Inflammatory macrophage treated with lipopolysaccharide for 4 hours (primary cell): ENCODE data around the gene PRM1.
"Not testable (repeated sequence)": the region's sequence is repeated elsewhere in the genome, so short reads cannot be mapped to it uniquely, and the experiment has no call there.

Experiments used
- DNase-seq: peaks from one replicate; pipeline ENCODE4 v3.0.0-alpha.2; 2020

PRM1 gene

DNA sequence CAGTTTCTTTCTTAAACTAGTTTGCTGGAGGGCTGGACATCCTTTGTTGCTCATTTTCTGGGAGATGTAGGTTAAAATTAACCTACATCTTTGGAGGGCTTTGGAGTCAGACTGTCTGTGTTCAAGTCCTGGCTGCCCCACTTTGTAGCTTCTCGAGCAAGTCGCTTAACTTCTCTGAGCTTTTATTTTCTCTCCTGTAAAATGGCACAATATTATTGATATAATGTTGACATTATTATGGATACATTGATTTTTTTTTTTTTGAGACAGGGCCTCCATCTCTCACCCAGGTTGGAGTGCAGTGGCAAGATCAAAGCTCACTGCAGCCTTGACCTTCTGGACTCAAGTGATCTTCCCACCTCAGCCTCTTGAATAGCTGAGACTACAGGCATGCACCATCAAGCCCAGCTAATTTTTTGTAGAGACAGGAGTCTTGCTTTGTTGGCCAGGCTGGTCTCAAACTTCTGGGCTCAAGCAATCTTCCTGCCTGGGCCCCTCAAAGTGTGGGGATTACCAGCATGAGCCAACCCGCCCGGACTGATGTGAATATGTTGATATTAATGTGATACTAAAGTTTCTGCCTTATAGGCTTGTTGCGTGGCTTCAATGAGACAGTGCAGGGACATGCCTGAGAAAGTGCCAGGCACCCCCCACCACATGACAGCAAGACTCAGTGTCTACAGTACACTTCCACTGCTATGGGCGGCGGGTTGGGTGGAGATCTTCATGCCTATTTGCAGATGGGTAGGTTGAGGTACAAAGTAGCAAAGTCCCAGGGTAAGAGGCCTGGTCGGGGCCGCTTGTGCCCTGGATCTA is 32.6 kb upstream of the PRM1 start:
- no peak for DNase-seq

DNA sequence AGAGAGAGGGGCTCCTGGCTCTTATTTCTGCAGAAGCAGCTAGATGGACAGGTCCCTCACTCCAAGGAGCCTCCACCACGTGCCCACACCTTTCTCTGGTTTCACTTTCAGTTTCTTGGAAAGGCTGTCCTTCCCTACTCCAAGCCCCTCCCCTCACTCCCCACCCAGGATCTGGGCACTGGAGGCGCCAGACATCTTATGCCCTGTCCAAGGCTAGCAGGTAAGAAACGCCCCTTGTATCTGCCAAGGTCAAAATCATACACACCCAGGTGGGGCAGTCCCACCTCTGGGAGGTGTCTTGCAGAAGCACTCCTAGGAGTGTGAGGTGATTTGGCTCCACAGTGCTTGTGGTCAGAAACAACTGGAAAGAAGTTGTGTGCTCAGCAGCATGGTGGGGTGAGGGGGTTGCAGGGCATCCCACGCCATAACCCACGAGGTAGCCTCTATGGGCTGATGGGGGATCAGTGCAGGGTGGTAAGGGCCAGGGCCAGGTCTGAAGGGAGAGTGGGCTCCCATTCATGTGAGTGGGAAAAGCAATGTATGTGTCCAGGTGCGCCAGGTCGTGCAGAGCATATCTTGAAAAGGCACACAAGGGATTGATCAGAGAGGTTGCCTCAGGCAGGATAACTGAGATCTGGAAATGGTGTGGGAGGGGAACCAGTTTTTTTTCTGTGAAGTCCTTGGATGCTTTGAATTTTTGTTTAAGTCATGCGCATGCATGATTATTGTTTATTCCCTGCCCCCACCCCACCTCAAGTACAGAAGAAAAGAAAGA is 31.8 kb upstream of the PRM1 start:
- peak; percentile 63 for DNase-seq

DNA sequence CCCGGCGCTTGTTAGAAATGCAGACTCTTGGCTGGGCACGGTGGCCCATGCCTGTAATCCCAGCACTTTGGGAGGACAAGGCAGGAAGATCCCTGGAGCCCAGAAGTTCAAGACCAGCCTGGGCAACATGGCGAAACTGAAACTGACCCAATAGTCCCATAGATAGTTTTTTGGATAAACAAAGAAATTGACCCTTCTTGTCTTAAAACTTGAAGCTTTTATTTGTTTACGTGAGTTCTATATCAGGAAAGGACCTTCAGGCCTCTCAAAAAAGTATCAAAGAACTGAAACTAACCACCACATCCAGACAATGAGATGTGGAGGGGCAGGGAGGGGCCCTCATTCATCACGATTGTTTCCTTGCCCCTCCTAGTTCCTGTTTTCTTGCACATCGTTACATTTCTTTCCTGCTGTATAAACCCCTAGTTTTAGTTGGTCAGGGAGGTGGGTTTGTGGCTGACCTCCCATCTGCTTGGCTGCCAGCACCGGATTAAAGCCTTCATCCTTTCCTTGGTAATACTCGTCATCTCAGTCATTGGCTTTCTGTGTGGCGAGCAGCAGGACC is 29.9 kb upstream of the PRM1 start:
- peak; percentile 87 for DNase-seq

DNA sequence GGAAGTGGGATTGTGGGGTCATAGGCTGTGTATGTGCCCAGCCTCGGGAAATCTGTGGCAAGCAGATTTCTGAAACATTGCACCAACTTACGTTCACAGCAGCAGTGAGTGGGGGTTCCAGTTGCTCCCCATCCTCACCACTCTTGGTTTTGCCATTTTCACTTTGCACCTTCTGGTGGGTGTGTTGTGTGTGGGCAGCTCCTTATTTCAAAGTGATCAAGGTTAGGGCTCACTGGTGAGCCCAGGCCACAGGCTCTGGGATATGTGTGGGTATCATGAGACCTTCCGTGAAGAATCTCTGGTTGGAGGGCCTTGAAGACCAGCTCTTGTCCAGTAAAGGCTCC is 29.5 kb upstream of the PRM1 start:
- DNase-seq = no peak

DNA sequence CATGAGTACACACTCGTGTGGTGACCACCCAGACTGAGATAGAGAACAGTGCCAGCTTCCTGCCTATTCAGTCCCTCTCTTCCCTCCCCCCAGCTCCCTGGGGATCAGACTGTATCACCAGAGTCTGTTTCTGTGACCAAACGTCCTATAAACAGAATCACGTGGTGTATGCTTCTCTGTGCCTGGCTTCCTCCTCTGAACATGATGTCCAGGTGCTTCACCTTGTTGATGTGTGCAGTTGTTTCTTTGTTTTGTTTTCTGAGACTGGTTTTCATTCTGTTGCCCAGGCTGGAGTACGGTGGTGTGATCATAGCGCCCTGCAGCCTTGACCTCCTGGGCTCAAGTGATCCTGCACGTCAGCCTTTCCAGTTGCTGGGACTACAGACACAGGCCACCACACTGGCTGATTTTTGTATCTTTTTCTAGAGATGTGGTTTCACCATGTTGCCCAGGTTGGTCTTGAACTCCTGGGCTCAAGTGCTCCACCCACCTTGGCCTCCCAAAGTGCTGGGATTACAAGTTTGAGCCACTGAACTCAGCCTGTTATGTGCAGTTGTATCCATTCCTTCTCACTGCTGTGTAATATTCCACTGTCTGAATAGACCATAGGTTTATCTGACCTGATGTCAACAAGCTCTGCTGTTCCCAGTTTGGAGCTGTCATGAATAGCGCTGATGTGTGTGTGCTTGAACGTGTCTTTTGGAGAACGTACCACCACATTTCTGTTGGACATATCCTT is 28.9 kb upstream of the PRM1 start:
- no peak for DNase-seq

DNA sequence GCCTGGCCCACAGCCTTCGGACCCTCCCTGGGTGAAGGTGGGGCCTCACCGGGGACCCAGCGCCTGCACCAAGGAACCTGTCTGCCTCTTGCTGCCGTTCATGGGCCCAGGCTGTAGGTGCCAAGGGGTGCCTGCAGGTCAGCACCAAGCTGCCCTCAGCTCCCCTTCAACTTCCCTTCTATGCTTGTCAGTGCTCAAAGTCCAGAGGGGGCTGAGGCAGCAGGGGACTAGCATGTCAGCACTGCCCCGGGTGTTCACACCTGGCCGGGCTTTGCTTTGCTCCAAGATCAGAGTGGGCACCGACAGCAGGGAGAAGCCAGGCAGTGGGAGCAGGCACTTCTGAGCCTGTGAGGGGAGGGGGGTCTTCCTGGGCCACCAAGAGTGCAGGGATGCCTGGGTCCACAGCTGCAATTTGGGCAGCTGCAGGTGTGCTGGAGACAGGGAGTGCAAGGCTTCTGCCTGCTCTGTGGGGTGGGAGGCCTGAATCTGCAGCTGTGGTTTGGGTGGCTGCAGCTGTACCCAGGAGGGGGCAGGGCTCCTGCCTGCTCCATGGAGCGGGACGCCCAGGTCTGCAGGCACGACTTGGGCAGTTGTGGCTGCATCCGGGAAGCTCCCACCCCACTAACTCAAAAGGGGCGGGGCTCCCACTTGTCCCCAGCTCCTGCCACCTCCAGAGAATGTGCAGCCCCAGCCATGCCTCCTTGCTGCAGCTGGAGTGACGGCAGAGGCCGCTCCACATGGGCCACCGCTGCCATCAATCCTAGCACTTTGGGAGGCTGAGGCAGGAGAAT is 27.6 kb upstream of the PRM1 start:
- no peak for DNase-seq

DNA sequence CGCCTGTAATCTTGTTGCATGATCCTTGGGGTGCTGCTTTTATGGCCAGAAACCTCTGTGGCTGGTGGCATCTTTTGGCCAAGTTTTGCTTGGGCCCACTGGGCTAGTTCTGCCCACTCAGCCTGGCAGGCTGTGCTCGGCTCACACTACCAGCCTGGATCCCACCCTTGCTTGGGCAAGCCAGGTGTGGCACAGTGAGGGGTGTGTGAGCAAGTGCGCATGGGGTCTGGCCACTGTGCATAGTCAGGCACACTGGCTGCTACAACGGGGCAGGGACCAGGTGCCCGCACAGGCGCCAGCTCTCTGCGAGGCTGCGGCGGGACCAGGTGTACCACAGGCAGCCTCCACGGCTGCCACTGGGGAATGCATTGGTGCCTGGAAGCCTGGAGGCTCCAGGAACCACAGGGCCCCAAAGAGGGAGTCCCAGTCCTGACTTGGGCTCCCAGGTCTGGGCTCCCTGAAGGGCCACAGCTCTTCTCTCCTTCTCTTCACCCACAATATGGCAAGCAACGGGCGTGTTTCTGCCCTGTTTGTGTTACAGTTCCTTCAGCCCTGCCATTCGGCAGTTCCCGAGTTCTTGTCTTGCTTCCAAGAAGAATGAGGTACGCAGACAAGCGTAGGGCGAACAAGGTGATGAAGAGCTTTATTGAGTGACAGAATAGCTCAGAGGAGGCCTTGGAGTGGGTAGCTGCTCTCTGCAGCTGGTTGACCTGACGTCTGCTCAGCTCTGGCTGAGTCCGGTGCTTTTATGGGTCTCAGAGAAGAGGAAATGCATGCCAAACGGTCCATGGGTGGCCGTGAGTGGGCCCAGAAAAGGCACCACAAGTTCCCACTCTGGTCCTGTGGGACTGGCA is 26.7 kb upstream of the PRM1 start:
- no peak for DNase-seq

DNA sequence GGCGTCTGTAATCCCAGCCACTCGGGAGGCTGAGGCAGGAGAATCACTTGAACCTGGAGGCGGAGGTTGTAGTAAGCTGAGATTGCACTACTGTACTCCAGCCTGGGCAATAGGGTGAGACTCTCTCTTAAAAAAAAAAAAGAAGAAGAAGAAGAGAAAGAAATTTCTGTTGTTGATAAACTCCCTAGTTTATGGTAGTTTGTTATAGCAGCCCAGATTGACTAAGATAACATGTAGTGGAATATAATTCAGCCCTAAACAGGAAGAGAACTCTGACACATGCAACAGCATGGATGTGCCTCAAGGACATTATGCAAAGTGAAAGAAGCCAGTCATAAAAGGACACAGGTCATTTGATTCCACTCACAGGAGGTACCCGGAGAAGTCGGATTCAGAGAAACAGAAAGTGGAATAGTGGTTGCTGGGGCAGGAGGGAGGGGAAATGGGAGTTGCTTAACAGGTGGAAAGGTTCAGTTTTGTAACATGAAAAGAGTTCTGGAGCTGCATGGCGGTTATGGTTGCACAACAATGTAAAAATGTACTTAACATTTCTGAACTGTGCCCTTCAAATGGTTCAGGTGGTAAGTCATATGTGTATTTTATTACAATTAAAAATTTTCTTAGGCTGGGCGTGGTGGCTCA is 26.0 kb upstream of the PRM1 start:
- DNase-seq = peak; percentile 95

DNA sequence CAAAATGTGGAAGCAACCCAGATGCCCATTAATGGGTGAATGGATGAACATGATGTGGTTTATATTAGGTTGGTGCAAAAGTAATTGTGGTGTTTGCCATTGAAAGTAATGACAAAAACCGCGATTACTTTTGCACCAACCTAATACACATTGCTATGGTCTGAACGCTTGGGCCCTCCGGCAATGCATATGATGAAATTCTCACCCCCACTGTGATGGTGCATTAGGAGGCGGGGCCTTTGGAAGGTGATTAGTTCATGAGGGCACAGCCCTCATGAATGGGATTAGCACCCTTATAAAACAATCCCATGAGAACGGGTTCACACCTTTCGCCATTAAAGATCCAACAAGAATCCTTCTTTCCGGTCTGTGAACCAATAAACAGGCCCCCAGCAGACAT is 25.3 kb upstream of the PRM1 start:
- DNase-seq = no peak

DNA sequence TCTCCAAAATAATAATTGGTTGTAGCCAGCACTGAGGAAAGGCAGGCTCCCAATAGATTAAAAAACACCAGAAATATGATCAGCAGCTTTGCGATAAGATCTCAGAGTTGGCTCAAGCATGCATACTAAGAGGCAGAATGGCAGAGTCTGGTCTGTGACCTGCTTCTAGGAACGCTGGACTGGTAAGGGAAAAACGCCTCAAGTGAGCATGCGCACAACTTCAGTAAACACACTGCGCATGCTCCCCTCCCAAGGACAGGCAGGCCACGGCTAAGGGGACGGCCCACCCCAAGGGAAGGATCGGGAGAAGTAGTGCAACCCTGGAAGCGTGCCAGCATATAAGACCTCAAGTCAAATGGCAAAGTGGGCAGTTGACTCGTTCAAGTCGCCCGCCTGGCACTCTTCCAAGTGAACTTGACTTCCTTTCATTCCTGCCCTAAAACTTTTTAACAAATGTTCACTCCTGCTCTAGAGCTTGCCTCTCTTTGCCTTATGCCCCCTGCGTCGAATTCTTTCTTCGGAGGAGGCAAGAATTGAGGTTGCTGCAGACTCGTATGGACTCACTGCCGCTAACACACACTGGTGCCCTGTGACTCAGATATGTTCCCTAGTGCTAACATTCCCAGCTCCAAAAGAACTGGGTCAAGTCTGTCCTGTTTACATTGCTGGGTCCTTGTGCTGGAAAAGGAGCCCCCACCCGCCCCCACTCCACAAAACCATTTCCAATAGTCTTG is 22.4 kb upstream of the PRM1 start:
- no peak for DNase-seq

DNA sequence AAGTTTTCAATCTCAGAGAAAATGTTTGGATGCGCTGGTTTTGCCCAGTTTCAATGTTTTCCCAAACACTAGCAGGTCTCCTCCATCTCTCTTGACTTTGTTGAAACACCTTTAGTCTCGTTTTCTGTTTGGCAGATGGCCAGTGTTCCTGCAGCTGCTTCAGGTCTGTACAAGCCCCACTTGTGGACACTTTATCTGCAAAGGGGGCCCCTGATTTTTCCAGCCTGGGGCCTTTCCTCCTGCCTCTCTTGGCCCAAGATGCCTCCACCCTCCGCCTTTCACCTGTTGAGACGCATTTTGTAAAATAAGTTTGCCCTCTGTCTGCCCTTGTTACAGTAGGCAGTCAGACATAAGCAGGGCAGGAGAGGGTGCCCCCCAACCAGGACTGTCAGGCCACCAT is 21.8 kb upstream of the PRM1 start:
- DNase-seq = no peak

DNA sequence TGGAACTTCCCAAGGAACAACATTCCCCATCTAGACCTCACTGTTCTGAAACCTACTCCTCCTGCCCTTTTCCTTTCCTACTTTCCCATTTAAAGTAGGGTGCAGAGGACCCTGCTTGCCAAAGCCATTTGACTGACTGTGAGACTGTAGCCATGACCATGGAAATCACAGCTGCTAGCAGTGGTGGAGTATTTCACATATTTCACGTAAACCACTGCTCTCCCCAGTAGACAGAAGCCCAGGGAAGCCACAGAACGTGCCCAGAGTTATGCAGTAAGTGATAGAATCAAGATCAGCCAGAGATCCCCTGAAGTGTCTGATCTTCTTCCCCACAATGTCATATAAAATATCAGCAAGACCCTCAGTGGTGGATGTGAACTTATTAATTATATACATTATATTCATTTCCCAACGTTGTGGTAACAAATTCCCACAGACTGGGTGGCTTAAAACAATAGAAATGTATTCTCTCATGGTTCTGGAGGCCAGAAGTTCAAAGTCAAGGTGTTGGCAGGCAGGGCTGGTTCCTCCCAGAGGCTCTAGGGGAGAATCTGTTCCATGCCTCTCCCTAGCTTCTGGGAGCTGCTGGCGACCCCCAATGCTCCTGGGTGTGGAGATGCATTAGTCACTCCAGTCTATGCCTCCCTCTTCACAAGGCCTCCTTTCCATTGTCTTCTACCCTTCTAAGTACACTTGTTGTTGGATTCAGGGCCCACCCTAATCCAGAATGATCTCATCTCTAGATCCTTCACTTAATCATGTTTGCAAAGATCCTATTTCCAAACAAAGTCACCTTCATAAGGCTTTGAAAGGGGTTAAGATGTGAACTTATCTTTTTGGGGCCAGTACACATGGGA is 20.7 kb upstream of the PRM1 start:
- no peak for DNase-seq

DNA sequence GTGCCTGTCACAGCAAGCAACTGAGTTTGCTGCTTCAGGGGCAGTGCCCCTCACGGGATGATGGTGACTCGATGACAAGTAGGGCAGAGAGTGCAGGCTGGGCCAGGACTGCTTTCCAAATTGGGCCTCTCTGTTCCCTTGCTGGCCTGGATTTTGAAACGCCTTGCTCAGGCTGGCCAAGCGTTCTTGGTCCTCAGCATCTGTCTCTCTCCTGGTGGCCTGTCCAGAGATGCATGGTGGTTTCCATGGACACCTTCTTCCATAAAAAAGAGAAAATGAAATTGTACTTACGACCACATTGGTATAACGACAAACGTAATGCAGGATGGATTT is 19.4 kb upstream of the PRM1 start:
- no peak for DNase-seq

DNA sequence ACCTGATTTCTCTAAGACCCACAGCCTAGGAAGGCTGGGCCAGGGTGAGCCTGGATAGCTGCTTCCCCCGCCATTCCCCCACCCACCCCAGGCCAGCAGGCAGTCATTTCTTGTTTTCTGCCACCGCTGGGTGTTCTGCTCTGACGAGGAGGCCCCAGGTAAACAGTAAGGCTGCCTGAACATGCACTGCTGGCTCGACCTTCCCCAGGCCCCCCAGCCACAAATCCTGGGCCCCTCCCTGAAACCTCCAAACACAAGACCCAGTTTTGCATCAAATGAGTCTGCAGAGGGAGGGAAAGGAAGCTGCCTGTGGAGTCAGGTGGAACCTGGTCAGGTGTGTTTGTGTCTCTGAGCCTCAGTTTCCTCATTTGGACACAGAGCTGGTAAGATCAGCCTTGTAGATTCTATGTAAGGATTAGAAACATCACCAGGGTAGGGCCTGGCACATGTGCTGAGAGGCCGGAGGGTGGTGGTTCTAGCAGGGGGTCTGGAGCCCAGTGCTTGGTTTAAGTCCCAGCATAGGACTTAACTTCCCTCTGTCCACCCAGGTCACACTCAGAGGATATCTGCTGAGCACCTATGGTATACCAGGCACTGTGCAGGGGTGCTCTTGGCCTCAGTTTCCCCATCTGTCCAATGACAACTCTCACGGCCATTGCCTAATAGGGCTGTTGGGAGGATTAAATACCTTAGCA is 18.9 kb upstream of the PRM1 start:
- DNase-seq = no peak

DNA sequence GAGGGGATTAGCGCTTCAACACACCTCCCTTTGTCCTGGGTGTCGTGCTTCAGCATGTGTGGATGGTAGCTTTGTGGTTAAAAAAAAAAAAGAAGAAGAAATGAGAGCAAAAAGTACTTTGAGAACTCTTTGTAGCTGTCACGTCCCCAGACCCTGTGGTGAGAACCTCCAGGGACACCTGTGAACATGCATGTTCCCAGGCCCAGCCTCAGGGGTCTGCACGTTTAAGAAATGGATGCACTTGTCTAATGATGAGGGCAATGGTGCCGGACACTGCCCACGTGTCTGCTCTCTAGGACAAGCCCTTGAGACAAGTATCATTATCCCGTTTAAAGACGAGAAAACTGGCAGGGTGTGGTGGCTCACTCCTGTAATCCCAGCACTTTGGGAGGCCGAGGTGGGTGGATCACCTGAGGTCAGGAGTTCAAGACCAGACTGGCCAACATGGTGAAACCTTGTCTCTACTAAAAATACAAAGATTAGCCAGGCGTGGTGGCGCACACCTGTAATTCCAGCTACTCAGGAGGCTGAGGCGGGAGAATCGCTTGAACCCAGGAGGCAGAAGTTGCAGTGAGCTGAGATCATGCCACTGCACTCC is 17.9 kb upstream of the PRM1 start:
- not testable (repeated sequence) for DNase-seq

DNA sequence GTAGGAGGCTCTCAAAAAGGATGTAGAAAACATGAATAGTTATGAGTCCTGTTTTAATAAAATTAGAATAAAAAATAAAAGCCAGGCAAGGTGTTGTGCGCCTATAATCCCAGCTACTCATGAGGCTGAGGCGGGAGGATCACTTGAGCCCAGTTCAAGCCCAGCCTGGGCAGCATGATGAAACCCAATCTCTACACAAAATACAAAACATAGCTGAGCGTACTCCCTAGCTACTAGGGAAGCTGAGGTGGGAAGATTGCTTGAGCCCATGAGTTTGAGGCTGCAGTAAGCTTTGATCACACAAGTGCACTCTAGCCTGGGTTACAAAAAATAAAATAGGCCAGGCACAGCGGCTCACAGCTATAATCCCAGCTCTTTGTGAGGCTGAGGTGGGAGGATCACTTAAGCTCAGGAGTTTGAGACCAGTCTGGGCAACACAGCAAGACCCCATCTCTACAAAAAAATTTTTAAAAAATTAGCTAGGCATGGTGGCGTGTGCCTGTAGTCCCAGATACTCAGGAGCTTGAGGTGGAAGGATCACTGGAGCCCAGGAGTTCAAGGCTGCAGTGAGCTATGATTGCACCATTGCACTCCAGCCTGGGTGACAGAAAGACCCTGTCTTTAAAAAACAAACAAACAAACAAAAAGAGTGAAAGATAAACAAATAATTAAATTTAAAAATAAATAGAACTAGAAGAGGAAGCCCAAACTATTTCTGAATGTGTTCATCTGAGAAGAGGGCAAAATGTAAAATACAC is 17.2 kb upstream of the PRM1 start:
- no peak for DNase-seq

DNA sequence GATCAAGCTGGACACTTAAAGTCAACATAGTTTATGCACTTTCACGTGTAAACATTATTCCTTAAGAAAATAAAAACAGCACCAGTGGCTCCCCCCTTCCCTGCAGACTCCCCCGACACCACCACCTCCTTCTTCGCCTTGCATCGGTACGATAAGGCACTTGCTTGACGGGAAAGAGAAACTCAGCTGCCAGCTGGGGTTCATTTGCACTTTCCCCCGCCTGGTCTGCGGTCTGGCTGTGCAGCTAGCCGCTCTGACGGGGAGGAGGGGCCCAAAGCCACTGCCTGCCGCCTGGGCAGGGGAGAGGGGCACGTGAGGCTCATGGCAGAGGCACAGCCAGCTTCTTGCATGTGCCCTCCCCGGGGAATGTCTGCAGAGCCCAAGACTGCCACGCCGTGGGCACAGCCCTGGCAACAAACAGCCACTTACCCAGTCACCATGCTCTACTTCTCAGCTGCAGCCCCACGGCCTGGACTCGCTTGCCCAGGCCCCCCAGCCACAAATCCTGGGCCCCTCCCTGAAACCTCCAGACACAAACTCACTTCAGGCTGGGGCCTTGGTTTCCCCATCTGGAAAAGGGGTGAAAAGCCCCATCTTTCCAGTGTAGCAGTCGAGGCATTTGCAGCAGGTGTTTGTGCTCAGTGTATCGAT is 16.5 kb upstream of the PRM1 start:
- DNase-seq = peak; percentile 73
